WERI-Rb-1 (cell line): Measurements from ENCODE around the gene OR52D1.

Experiments
- DNase-seq: peaks from one replicate; pipeline ENCODE4 v3.0.0-alpha.2; 2020
- H3K27ac ChIP-seq: fragments of 250-450 bp; sonication (Bioruptor Pico); 2 replicates; pipeline ENCODE4 v1.5.1; 2020; ENCODE audit warnings: mild to moderate bottlenecking, moderate library complexity
- H3K27me3 ChIP-seq: fragments of 250-450 bp; sonication (Bioruptor Pico); 2 replicates; pipeline ENCODE4 v1.5.1; 2021; ENCODE audit warnings: mild to moderate bottlenecking, low read depth, moderate library complexity; ENCODE audit not compliant: insufficient read depth, severe bottlenecking
- H3K36me3 ChIP-seq: fragments of 250-450 bp; sonication (Bioruptor Pico); 2 replicates; pipeline ENCODE4 v1.5.1; 2020; ENCODE audit warnings: mild to moderate bottlenecking, moderate library complexity
- H3K4me3 ChIP-seq: 2 replicates; pipeline ENCODE4 v1.5.1; 2011; ENCODE audit warnings: low read depth, mild to moderate bottlenecking, control low read depth, low read length
- H3K9me3 ChIP-seq: fragments of 250-450 bp; sonication (Bioruptor Pico); 2 replicates; pipeline ENCODE4 v1.5.1; 2021; ENCODE audit warnings: mild to moderate bottlenecking, moderate library complexity; ENCODE audit not compliant: severe bottlenecking
- TF ChIP-seq, protein P1 (sequence below): IDR thresholded peaks from 2 replicates; pipeline ENCODE4 v1.5.1; 2011; ENCODE audit warnings: low read depth, mild to moderate bottlenecking, control low read depth, inconsistent platforms, low read length

Gene OR52D1

GRCh38 chr11:5504403-5504921 lies 16.0 kb downstream of the OR52D1 start:
- Histone ChIP-seq H3K36me3 (no peaks in the 10 kb centered on the region), H3K27me3 (no peaks in the 10 kb centered on the region), H3K4me3 (no peak overlapping the region), H3K9me3 (no peaks in the 10 kb centered on the region), H3K27ac (peak overlapping the region; percentile 52)
- TF ChIP-seq, protein P1, sequence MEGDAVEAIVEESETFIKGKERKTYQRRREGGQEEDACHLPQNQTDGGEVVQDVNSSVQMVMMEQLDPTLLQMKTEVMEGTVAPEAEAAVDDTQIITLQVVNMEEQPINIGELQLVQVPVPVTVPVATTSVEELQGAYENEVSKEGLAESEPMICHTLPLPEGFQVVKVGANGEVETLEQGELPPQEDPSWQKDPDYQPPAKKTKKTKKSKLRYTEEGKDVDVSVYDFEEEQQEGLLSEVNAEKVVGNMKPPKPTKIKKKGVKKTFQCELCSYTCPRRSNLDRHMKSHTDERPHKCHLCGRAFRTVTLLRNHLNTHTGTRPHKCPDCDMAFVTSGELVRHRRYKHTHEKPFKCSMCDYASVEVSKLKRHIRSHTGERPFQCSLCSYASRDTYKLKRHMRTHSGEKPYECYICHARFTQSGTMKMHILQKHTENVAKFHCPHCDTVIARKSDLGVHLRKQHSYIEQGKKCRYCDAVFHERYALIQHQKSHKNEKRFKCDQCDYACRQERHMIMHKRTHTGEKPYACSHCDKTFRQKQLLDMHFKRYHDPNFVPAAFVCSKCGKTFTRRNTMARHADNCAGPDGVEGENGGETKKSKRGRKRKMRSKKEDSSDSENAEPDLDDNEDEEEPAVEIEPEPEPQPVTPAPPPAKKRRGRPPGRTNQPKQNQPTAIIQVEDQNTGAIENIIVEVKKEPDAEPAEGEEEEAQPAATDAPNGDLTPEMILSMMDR = no peak
- peak; percentile 28 for DNase-seq

DNA sequence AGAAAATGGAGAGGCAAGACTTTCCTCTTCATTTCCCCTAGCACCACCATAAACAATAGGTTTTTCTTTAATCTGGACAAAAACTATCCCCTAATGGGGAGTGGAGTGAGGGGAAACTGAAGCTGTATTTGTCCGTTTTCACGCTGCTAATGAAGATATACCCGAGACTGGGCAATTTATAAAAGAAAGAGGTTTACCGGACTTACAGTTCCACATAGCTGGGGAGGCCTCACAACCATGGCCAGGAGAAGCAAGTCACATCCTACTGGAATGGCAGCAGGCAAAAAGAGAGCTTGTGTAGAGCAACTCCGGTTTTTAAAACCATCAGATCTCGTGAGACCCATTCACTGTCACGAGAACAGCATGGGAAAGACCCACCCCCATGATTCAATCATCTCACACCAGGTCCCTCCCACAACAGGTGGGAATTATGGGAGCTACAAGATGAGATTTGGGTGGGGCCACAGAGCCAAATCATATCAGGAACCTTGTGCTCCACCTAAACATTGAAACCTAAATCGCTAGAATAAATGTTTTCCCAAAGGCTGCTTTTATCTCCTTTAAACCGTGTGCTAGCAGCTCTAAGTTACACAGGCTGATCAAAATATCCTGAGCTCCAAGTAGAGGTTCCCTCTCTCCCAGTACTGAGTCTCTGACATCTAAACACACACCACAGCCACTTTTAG lies 17.0 kb downstream of the OR52D1 start:
- Histone ChIP-seq H3K36me3 (no peaks in the 10 kb centered on the region), H3K9me3 (no peaks in the 10 kb centered on the region)

DNA sequence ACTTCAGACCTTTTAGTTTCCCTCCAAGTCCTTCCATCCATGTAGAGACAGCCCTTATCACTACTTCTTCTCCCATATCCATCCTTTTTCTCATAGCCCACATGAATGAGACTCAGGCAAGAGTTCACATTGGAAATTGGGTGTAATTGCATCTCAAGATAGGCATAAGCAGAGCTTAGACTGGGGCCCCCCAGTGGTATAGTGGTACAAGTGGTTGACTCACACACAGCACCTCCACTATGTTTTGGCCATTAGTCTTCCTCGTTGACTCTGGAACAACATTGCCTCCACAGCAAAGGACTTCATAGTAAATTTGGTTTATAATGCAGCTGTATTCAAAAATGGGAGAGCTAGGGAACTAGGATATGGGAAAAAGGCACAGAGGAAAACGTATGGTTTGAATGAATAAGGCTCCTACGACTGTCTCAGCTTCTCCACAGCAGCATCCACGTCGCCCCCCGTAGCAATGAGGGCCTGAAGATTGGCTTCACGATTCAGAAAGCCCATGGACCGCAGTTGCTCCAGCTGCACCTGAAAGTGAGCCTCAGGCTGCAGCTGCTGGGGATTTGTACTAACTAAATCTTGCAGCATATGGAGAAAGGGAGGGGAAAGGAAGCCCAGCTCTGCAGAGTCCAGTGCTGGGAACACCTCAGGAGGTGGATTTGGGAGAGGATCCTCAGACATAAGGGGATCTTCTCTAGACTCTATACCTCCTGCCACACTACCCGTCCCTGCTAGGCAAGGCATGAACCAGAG lies 18.9 kb downstream of the OR52D1 start:
- no peaks in the 10 kb centered on the region for H3K36me3 ChIP-seq
- H3K9me3 ChIP-seq = no peaks in the 10 kb centered on the region
- peak; percentile 83 for DNase-seq
- peak overlapping the region; percentile 93 for H3K27ac ChIP-seq
- no peaks in the 10 kb centered on the region for H3K27me3 ChIP-seq
- H3K4me3 ChIP-seq = peak overlapping the region; percentile 43
- TF ChIP-seq, protein P1 = peak; percentile 23; the same call in 1 of the 2 replicates

More for the DNA sequence above, 17.0 kb downstream of the OR52D1 start:
- no peak overlapping the region for H3K4me3 ChIP-seq
- H3K27me3 ChIP-seq = no peaks in the 10 kb centered on the region
- H3K27ac ChIP-seq = peak overlapping the region; percentile 52
- TF ChIP-seq, protein P1 = no peak
- no peak for DNase-seq

GRCh38 chr11:5507933-5508305 lies 19.4 kb downstream of the OR52D1 start:
- Histone ChIP-seq H3K4me3 (peak overlapping the region; percentile 43), H3K27me3 (no peaks in the 10 kb centered on the region), H3K9me3 (no peaks in the 10 kb centered on the region), H3K27ac (peak overlapping the region; percentile 93), H3K36me3 (no peaks in the 10 kb centered on the region)
- TF ChIP-seq, protein P1 = no peak
- peak; percentile 77 for DNase-seq

DNA sequence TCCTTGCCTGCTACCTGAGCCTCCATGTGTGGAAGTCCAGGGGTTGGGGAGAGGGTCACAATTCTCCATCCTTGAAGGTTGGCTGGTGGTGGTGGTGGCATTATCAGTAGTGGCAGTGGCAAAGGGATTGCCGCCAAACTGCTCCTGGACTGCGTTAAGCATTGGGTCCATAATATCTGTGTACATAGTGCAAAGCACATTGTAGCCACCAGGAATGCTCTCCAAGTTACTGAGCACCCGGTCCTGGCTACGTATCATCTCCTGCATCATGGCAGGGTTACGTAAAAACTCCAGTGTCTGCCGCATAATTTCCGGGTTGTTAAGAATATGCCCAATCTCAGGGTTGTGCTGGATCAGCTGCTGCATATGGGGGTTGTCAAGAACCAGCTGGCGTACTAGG lies 20.1 kb downstream of the OR52D1 start:
- TF ChIP-seq, protein P1 = no peak
- Histone ChIP-seq H3K36me3 (no peaks in the 10 kb centered on the region), H3K27me3 (no peaks in the 10 kb centered on the region), H3K9me3 (no peaks in the 10 kb centered on the region), H3K27ac (peak overlapping the region; percentile 93), H3K4me3 (peak overlapping the region; percentile 43)
- DNase-seq = no peak
